ENCODE results near the gene STRIP2. TPM values are rescaled to one million over a fixed set of nuclear protein-coding genes. Genes with fewer than 3 reads are reported as not detected.

Gene STRIP2
- total RNA-seq, 1 experiment from 2014 or later: 9.9 TPM

DNA sequence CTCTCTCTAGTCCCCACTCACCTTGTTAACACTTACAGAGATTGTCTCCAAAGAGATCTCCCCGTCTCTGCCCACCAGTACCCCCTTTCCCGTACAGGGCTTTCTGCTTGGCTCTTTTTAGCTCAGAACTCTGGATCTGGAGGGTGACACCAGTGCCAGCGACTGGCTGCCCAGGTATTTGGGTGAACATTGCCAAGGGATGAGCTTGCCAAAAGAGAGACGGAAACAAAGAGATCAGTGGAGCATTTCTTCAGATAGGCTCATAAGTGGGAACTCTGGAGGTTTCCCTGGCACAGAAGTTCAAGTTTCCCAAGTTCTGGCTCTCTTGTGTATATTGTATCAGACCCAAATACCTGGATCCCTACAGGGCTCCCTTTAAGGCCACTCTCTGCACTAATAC lies 30.0 kb downstream of the STRIP2 start:
- Histone ChIP-seq H3K23ac (ENCODE audit: insufficient read length, low read depth, low read length) (no peak overlapping the region), H3K14ac (ENCODE audit: insufficient read depth, low read length) (no peak overlapping the region), H3K4me1 (ENCODE audit: insufficient read depth, low read length) (no peaks in the 10 kb centered on the region), H4K5ac (ENCODE audit: insufficient read length, low read depth, low read length) (no peak overlapping the region), H3K4ac (ENCODE audit: low read depth, low read length) (no peak overlapping the region), H2BK15ac (ENCODE audit: low read depth, low read length) (no peak overlapping the region), H3K4me2 (ENCODE audit: insufficient read depth, insufficient read length, low read length) (no peak overlapping the region), H3K79me2 (ENCODE audit: insufficient read depth, low read length) (no peaks in the 10 kb centered on the region), H3T11ph (ENCODE audit: low read length) (no peak overlapping the region), H3K23me2 (ENCODE audit: insufficient read length, low read depth, low read length, poor library complexity, severe bottlenecking) (no peaks in the 10 kb centered on the region), H3K9me3 (ENCODE audit: control insufficient read depth, low read depth, low read length) (no peaks in the 10 kb centered on the region), H2BK120ac (ENCODE audit: low read depth, low read length, poor library complexity, severe bottlenecking) (no peak overlapping the region), H4K8ac (replicated peaks; ENCODE audit: insufficient read length, low read depth, low read length) (no peak overlapping the region), H2AK5ac (ENCODE audit: insufficient read length, low read length) (no peak overlapping the region), H2BK20ac (ENCODE audit: low read depth, low read length, poor library complexity, severe bottlenecking) (no peak overlapping the region), H3K27ac (ENCODE audit: insufficient read length, low read depth, low read length) (no peak overlapping the region), H2AFZ (ENCODE audit: low read length) (no peak overlapping the region), H4K91ac (ENCODE audit: insufficient read length, low read depth, low read length) (no peak overlapping the region), H3K79me1 (ENCODE audit: insufficient read depth, low read depth, low read length, poor library complexity, severe bottlenecking) (no peaks in the 10 kb centered on the region), H3K27me3 (ENCODE audit: insufficient read depth, low read length) (no peaks in the 10 kb centered on the region), H2BK5ac (ENCODE audit: insufficient read length, low read length) (no peak overlapping the region), H3K18ac (ENCODE audit: insufficient read length, low read depth, low read length) (no peak overlapping the region), H4K20me1 (ENCODE audit: control insufficient read depth, insufficient read depth, insufficient read length) (no peaks in the 10 kb centered on the region), H3K9ac (ENCODE audit: extremely low read depth, insufficient read length, low read length) (no peak overlapping the region), H3K56ac (ENCODE audit: insufficient read length, low read depth, low read length) (no peak overlapping the region), H2BK12ac (ENCODE audit: insufficient read length, low read depth, low read length) (no peak overlapping the region)
- Mint-ChIP-seq H3K27ac (no peak overlapping the region; a peak in 1 of 7 replicates), H3K36me3 (ENCODE audit: insufficient read depth in 1 of 3, low read depth in 3 of 3) (peaks cover 0 to 28% (median 1%) of the 10 kb centered on the region in 3 experiments; a peak in 6 of 7 replicates), H3K4me1 (peaks cover 2 to 4% of the 10 kb centered on the region in 2 experiments), H3K4me3 (no peak overlapping the region), H3K9me3 (no peaks in the 10 kb centered on the region), H3K27me3 (ENCODE audit: low read depth) (no peaks in the 10 kb centered on the region)
- TF ChIP-seq, protein P1, sequence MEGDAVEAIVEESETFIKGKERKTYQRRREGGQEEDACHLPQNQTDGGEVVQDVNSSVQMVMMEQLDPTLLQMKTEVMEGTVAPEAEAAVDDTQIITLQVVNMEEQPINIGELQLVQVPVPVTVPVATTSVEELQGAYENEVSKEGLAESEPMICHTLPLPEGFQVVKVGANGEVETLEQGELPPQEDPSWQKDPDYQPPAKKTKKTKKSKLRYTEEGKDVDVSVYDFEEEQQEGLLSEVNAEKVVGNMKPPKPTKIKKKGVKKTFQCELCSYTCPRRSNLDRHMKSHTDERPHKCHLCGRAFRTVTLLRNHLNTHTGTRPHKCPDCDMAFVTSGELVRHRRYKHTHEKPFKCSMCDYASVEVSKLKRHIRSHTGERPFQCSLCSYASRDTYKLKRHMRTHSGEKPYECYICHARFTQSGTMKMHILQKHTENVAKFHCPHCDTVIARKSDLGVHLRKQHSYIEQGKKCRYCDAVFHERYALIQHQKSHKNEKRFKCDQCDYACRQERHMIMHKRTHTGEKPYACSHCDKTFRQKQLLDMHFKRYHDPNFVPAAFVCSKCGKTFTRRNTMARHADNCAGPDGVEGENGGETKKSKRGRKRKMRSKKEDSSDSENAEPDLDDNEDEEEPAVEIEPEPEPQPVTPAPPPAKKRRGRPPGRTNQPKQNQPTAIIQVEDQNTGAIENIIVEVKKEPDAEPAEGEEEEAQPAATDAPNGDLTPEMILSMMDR (conservative IDR thresholded peaks at IDR 0.05): no peak
- DNase-seq: no peak
- no CpG with 5 or more reads among the region's 4 CpGs for WGBS (ENCODE audit: extremely low coverage, insufficient read length, low lambda C conversion rate)
